Heart right ventricle (tissue), 16 donors: Measurements from ENCODE around the gene NUAK2. TPM values are rescaled to one million over a fixed set of nuclear protein-coding genes. Genes with fewer than 3 reads are reported as not detected.

Experiments
- ATAC-seq, 8 donors: fragments of 200-7000 bp; cut with Tn5 transposase; one replicate each; pipeline ENCODE4 v1.9.1; 2020; ENCODE audit warnings: mild to moderate bottlenecking in 8 of 8, moderate library complexity in 8 of 8, moderate number of reproducible peaks in 1 of 8
- DNase-seq, 2 donors: peaks; one replicate each; pipeline ENCODE4 v3.0.0-alpha.2; 2020
- H3K27ac ChIP-seq, 10 donors: fragments of 200-600 bp; sonication (generic) in 2 of 10; one replicate each; pipeline versions ENCODE4 v1.5.0 to v1.8.0; 2020 to 2022; ENCODE audit warnings: mild to moderate bottlenecking in 3 of 10
- H3K27me3 ChIP-seq, 7 donors: fragments of 200-600 bp; one replicate each; pipeline ENCODE4 v1.8.0; 2021 to 2022; ENCODE audit warnings: mild to moderate bottlenecking in 2 of 7
- H3K36me3 ChIP-seq, 9 donors: fragments of 200-600 bp; sonication (generic) in 1 of 9; one replicate each; pipeline versions ENCODE4 v1.5.0 to v1.8.0; 2020 to 2022; ENCODE audit warnings: mild to moderate bottlenecking in 2 of 9
- H3K4me1 ChIP-seq, 9 donors: fragments of 200-600 bp; sonication (generic) in 1 of 9; one replicate each; pipeline versions ENCODE4 v1.5.0 to v1.8.0; 2020 to 2022; ENCODE audit warnings: mild to moderate bottlenecking in 4 of 9
- H3K4me3 ChIP-seq, 10 donors: fragments of 200-600 bp; sonication (generic) in 2 of 10; one replicate each; pipeline versions ENCODE4 v1.5.0 to v1.8.0; 2020 to 2022; ENCODE audit warnings: mild to moderate bottlenecking in 7 of 10, moderate library complexity in 2 of 10
- H3K9me3 ChIP-seq, 11 donors: fragments of 200-600 bp in 10 of 11; sonication (generic) in 2 of 11; one replicate each; pipeline versions ENCODE4 v1.5.0 to v1.8.0; 2013 to 2022; ENCODE audit warnings: mild to moderate bottlenecking in 2 of 11, control low read depth in 1 of 11, moderate library complexity in 1 of 11
- WGBS, 2 donors: extraction: QIAGEN DNeasy Blood & Tissue Kit; methylation state at CpG; one replicate each; pipeline ENCODE4 v1.1.7; 2013; ENCODE audit warnings: inconsistent platforms in 1 of 2; 5-methylcytosine and 5-hydroxymethylcytosine counted together
- intact Hi-C, 10 donors: fragments of 100-400 bp; cut with DNase I; formaldehyde crosslinking; loops; one replicate each; pipeline versions ENCODE4 v1.11.1 to v1.14.2; 2022
- long read RNA-seq, 3 donors: library from polyadenylated mRNA; unstranded; transcript quantifications; one replicate each; pipeline ENCODE4 v2.0.0, GENCODE V29; 2020 to 2021
- polyA plus RNA-seq, 2 donors: library from polyadenylated mRNA; stranded (reverse); fragments of 200-250 nt; gene quantifications; one replicate each; pipeline ENCODE4 v1.2.3, GENCODE V29; 2013
- total RNA-seq, 10 donors: library from RNA; stranded (reverse); fragmentation: NEBNext Ultra II Directional in 3 of 10; extraction: Animal tissue kit (Norgen Biotek cat#: 25700) in 3 of 10; gene quantifications; one replicate each; pipeline versions ENCODE4 v1.2.1 to v1.2.4, GENCODE V29; 2021 to 2023
- TF ChIP-seq, protein P1 (sequence below), 9 donors: fragments of 200-600 bp; sonication (generic) in 2 of 9; IDR thresholded peaks; one replicate each; pipeline versions ENCODE4 v1.5.0 to v1.8.0; 2021 to 2022; ENCODE audit warnings: antibody characterized with exemption in 9 of 9, mild to moderate bottlenecking in 5 of 9, moderate library complexity in 1 of 9
- donor health status: Arrhythmogenic right ventricular cardiomyopathy.
- donor health status: ischemic (EF 13 %, LVEDD 7.1; RV severe dilation, severe dysfunction).
- donor health status: healthy with polysubstance abuse.
- donor health status: DM: no; HTN: yes; CAD: no.
- donor health status: DM: no; HTN: no; CAD: no.
- donor health status: ischemic (EF 25% LVEDD 6.9; RV normal size, moderate dysfunction).
- donor health status: ischemic (EF 25% LVEDD 5.7; RV mildly dilated, moderate dysfunction).
- donor health status: healthy.
- donor health status: DM: yes; HTN: yes; CAD: no.
- donor health status: Ischemic cardiomyopathy.
- donor health status: ischemic (EF 35%, LVEDD 5.7; RV mildly dilated, moderate dysfunction).
- donor health status: nonischemic (EF 11% LVEDD 7.7; RV severe dilation, severe dysfunction).
- donor health status: DM: yes; HTN: yes; CAD: no.
- donor health status: PGD.
- donor health status: ischemic (EF 29% LVEDD 5.4; RV normal size, mild dysfunction).
- donor health status: nonischemic (EF 23%, LVEDD 6.1; RV moderate dilation, normal function).

The NUAK2 gene
- 1 to 10 TPM in 2 of 10 donors, under 1 TPM in 8; 0.25 to 3.1 (median 0.56) TPM for total RNA-seq
- polyA plus RNA-seq = under 1 TPM; 0.29 to 0.45 TPM
- long read RNA-seq, donor 1, partial matches to known transcripts = 0 of 2 reads
- long read RNA-seq, donor 1, other reads (novel, unspliced or antisense) = 0 of 2 reads
- long read RNA-seq, donor 2, partial matches to known transcripts = 0 of 1 reads
- long read RNA-seq, donor 2, other reads (novel, unspliced or antisense) = 0 of 1 reads
- long read RNA-seq, donor 3, partial matches to known transcripts = 2 of 4 reads
- long read RNA-seq, donor 3, other reads (novel, unspliced or antisense) = 0 of 4 reads

DNA sequence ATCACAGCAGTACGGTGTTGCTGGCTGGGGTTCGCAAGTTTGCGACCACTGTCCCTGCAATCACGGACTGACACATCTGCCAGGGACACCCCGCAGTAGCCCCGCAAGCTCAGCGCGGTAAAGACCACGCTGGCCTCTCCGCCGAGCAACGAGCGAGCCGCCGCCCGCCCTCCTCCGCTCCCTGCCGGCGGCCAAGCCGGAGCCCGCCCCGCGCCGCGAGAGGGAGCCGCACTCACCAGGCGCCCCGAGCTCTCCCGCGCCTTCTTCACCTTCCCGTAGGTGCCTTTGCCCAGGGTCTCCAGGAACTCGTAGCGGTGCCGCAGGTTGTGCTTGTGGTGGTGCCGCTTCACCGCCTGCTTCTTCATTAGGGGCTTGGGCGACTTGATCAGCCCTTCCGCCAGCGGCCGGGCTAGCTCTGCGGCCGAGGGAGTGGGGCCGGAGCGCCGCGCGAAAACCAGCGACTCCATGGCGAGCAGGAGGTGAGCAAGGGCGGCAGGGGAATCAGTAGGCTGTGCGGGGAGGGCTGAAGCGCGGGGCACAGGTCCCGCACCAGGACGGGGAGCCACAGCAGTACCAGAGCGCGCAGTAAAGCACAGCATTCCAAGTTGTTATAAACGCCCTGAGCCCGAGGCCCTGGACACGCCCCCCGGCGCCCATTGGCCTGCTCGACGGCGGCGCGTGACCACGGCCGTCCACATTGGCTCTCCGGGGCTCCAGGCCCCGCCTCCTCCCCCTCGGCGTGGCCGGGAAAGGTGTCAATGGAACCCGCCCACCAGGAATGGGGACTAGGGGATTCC lies at the start of gene NUAK2:
Gene NUAK2 (minus strand): TSS at position 584 of the 797 bp plus-strand sequence. CDS start 117 bp downstream, at position 467.
- Histone ChIP-seq H3K4me1 (peaks cover 17 to 64% (median 41%) of the 10 kb centered on the region in 9 donors), H3K27me3 (peaks cover 0 to 8% (median 7%) of the 10 kb centered on the region in 7 donors), H3K27ac (peak within 1 kb of the TSS; percentile 21 to 97 (median 62)), H3K9me3 (no peaks in the 10 kb centered on the region), H3K36me3 (no peaks in the 10 kb centered on the region), H3K4me3 (peak within 1 kb of the TSS; percentile 28 to 98 (median 66))
- intact Hi-C loops = no loop called here
- DNase-seq (peak; percentile 89 to 91), ATAC-seq (peak; percentile 92 to 96 (median 95))
- 1% methylated on average over 74 to 75 of the region's 75 CpGs for WGBS, 2 donors
- TF ChIP-seq, protein P1, sequence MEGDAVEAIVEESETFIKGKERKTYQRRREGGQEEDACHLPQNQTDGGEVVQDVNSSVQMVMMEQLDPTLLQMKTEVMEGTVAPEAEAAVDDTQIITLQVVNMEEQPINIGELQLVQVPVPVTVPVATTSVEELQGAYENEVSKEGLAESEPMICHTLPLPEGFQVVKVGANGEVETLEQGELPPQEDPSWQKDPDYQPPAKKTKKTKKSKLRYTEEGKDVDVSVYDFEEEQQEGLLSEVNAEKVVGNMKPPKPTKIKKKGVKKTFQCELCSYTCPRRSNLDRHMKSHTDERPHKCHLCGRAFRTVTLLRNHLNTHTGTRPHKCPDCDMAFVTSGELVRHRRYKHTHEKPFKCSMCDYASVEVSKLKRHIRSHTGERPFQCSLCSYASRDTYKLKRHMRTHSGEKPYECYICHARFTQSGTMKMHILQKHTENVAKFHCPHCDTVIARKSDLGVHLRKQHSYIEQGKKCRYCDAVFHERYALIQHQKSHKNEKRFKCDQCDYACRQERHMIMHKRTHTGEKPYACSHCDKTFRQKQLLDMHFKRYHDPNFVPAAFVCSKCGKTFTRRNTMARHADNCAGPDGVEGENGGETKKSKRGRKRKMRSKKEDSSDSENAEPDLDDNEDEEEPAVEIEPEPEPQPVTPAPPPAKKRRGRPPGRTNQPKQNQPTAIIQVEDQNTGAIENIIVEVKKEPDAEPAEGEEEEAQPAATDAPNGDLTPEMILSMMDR (IDR thresholded peaks at IDR 0.05) = peak in 6 of 9 donors; percentile 25 to 62 (median 46)

DNA sequence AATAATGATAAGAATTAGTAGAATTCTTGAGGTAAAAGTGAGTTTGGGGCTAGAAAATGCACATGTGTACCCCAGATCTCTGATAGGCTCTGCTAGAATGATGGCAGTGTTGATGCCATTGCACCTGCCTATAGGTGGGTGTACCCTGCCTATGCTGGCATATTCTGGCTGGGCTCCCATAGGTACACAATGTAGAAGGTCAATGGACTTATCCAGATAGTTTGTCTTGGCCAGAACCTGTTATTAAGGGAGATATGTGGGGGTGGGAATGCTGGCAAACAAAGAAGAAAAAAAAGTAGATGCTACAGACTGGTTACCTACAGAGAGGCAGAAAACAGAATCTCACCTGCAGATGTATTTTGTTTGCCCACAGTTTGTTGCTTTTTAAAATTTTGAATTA lies 49.2 kb upstream of the NUAK2 start:
- DNase-seq (no peak), ATAC-seq (no peak)
- Histone ChIP-seq H3K4me1 (peaks cover 0 to 19% (median 4%) of the 10 kb centered on the region in 9 donors), H3K9me3 (no peaks in the 10 kb centered on the region), H3K36me3 (no peaks in the 10 kb centered on the region), H3K27ac (no peak overlapping the region), H3K4me3 (no peak overlapping the region), H3K27me3 (peaks cover 0 to 35% (median 18%) of the 10 kb centered on the region in 7 donors)
- intact Hi-C loops = no loop called here
- TF ChIP-seq, protein P1 (IDR thresholded peaks at IDR 0.05) = no peak

DNA sequence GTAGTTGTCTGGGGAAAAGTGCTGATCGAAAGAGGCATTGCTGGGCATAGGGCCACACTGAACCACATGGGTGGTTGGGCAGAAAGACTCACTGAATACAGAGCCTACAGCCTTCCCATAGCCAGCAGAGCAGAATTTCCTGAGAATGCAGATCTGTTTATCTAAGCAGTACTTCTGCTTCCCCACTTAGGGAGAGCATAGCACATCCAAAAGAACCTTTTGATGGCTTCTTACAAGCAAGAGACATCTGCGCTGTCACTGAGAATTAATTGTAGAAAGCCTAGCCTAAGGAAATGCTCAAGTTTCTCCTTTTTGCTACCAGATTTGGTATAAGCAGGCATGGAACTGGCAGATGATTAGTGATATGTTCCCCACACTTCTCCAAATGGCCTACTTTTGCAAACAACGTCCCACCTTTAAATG lies 48.2 kb upstream of the NUAK2 start:
- no peaks in the 10 kb centered on the region for H3K9me3 ChIP-seq
- peaks cover 0 to 20% (median 4%) of the 10 kb centered on the region in 9 donors for H3K4me1 ChIP-seq
- 66 to 69% methylated on average over 3 of the region's 3 CpGs for WGBS, 2 donors
- ATAC-seq (no peak), DNase-seq (no peak)
- intact Hi-C loops = no loop called here
- H3K36me3 ChIP-seq = no peaks in the 10 kb centered on the region
- TF ChIP-seq, protein P1 (IDR thresholded peaks at IDR 0.05) = no peak
- no peak overlapping the region for H3K4me3 ChIP-seq
- H3K27ac ChIP-seq = no peak overlapping the region
- peaks cover 0 to 25% (median 12%) of the 10 kb centered on the region in 7 donors for H3K27me3 ChIP-seq

DNA sequence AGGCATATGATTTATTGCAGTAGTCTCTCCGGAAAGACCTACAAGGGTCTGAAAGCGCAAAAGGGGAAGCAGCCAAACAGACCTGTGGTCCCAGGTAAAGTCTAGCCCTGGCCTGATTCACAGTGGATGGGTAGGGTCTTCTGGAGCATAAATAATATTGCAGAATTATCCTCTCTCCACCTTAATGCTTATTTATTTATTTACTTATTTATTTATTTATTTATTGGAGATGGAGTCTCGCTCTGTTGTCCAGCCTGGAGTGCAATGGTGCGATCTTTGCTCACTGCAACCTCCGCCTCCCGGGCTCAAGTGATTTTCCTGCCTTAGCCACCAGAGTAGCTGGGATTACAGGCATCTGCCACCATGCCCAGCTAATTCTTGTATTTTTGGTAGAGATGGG lies 46.9 kb upstream of the NUAK2 start:
- Histone ChIP-seq H3K36me3 (no peaks in the 10 kb centered on the region), H3K4me3 (no peak overlapping the region), H3K27me3 (peaks cover 0 to 12% (median 6%) of the 10 kb centered on the region in 7 donors), H3K9me3 (no peaks in the 10 kb centered on the region), H3K4me1 (peaks cover 0 to 20% (median 4%) of the 10 kb centered on the region in 9 donors), H3K27ac (no peak overlapping the region)
- no peak for ATAC-seq
- intact Hi-C loops = no loop called here
- DNase-seq = no peak
- TF ChIP-seq, protein P1 (IDR thresholded peaks at IDR 0.05) = no peak
- WGBS, 2 donors = 94 to 95% methylated on average over 6 of the region's 6 CpGs
